HepG2 (cell line): ENCODE results near the gene CAMKK1. TPM values are rescaled to one million over a fixed set of nuclear protein-coding genes. Genes with fewer than 3 reads are reported as not detected.
A peak's percentile ranks its signal among the peaks of the same experiment; 100 is the strongest.

ENCODE experiments used
- CBX2 ChIP-seq, 2 experiments: fragments of 200-600 bp in 1 of 2; sonication (generic); formaldehyde crosslinking in 1 of 2; IDR thresholded peaks; 2 replicates each; pipeline versions ENCODE4 v1.7.0 to v1.8.1; 2018 to 2022; ENCODE audit warnings: low read depth in 2 of 2, low read length in 1 of 2, mild to moderate bottlenecking in 1 of 2, missing genetic modification reagents in 1 of 2
- CSRNP2 ChIP-seq: sonication (generic); formaldehyde crosslinking; conservative IDR thresholded peaks from 2 replicates; pipeline ENCODE4 v1.8.0; 2022; ENCODE audit warnings: low read depth, missing genetic modification reagents
- ELK4 ChIP-seq: sonication (generic); formaldehyde crosslinking; IDR thresholded peaks from 2 replicates; pipeline ENCODE4 v1.9.0; 2021; ENCODE audit warnings: missing genetic modification reagents, borderline replicate concordance
- IRF2 ChIP-seq: IDR thresholded peaks from 2 replicates; pipeline ENCODE4 v1.6.1; 2018; ENCODE audit warnings: missing genetic modification reagents, missing compliant biosample characterization
- JARID2 ChIP-seq: sonication (generic); formaldehyde crosslinking; IDR thresholded peaks from 2 replicates; pipeline ENCODE4 v1.8.1; 2023; ENCODE audit warnings: missing genetic modification reagents, inconsistent platforms; ENCODE audit not compliant: insufficient replicate concordance
- PAXIP1 ChIP-seq: sonication (generic); formaldehyde crosslinking; conservative IDR thresholded peaks from 2 replicates; pipeline ENCODE4 v1.4.0; 2020; ENCODE audit warnings: mild to moderate bottlenecking, missing genetic modification reagents, moderate library complexity
- RBFOX2 ChIP-seq: fragments of 200-400 bp; formaldehyde crosslinking; IDR thresholded peaks from 2 replicates; pipeline ENCODE4 v1.6.1; 2017; ENCODE audit warnings: low read depth, mild to moderate bottlenecking, low read length
- RFX3 ChIP-seq: IDR thresholded peaks from 2 replicates; pipeline ENCODE4 v1.6.1; 2016; ENCODE audit warnings: missing biosample characterization, missing genetic modification reagents
- RXRA ChIP-seq: sonication (generic); formaldehyde crosslinking; IDR thresholded peaks from 2 replicates; pipeline ENCODE4 v1.5.1; 2020; ENCODE audit warnings: missing genetic modification reagents
- SOX6 ChIP-seq, 2 experiments: fragments of 450-650 bp in 1 of 2; sonication (generic) in 1 of 2; formaldehyde crosslinking in 1 of 2; IDR thresholded peaks; 2 replicates each; pipeline versions ENCODE4 v1.4.0 to v1.6.1; 2017 to 2020; ENCODE audit warnings: antibody characterized with exemption in 1 of 2, mild to moderate bottlenecking in 1 of 2, missing genetic modification reagents in 1 of 2
- ZNF142 ChIP-seq: sonication (generic); formaldehyde crosslinking; IDR thresholded peaks from 2 replicates; pipeline ENCODE4 v1.4.0; 2020; ENCODE audit warnings: missing genetic modification reagents
- ZNF30 ChIP-seq: sonication (generic); formaldehyde crosslinking; IDR thresholded peaks from 2 replicates; pipeline ENCODE4 v1.5.0; 2020; ENCODE audit warnings: mild to moderate bottlenecking, missing genetic modification reagents
- ZNF484 ChIP-seq: sonication (generic); formaldehyde crosslinking; IDR thresholded peaks from 2 replicates; pipeline ENCODE4 v1.5.1; 2020; ENCODE audit warnings: mild to moderate bottlenecking, low read depth, missing genetic modification reagents, borderline replicate concordance
- ZNF569 ChIP-seq: sonication (generic); formaldehyde crosslinking; IDR thresholded peaks from 2 replicates; pipeline ENCODE4 v1.5.0; 2020; ENCODE audit warnings: mild to moderate bottlenecking, missing genetic modification reagents, moderate library complexity, borderline replicate concordance
- ZNF784 ChIP-seq: sonication (generic); formaldehyde crosslinking; IDR thresholded peaks from 2 replicates; pipeline ENCODE4 v1.5.1; 2020; ENCODE audit warnings: missing genetic modification reagents, mild to moderate bottlenecking, borderline replicate concordance
- polyA plus RNA-seq, 8 experiments: library from polyadenylated mRNA; depleted of rRNA in 3 of 8; stranded (reverse) in 7 of 8; unstranded in 1 of 8; fragments of >200 nt; fragmentation: Illumina TruSeq in 4 of 8; extraction: Trizol in 4 of 8; gene quantifications; 2 replicates each; pipeline versions ENCODE4 v1.2.1 to v1.2.3, GENCODE V29; 2011 to 2016; ENCODE audit warnings: low read depth in 4 of 8, missing spikeins in 1 of 8, mixed read lengths in 1 of 8; ENCODE audit not compliant: insufficient read depth in 1 of 8
- total RNA-seq, 5 experiments: library from RNA; depleted of rRNA; stranded (reverse); fragments of >200 nt; fragmentation: Illumina TruSeq; extraction: Trizol; gene quantifications; 2 replicates each; pipeline ENCODE4 v1.2.3, GENCODE V29; 2016; ENCODE audit warnings: low read depth in 1 of 5

Gene CAMKK1
- total and polyA plus RNA-seq, 2 of the 13 experiments (the other 11 are each of a cell fraction or from before 2014, with no cell fraction given): 1.5 to 1.6 TPM

- TF ChIP-seq ZNF30 (CRISPR knock-in tag) (no peak), RBFOX2 (no peak), ZNF484 (no peak), JARID2 (no peak), ZNF569 (CRISPR knock-in tag) (no peak), CSRNP2 (CRISPR knock-in tag) (no peak), SOX6 (IDR thresholded peaks at IDR 0.05) (no peak), SOX6 (CRISPR knock-in tag; IDR thresholded peaks at IDR 0.05) (no peak), CBX2 (IDR thresholded peaks at IDR 0.05; ENCODE audit: low read depth, low read length) (no peak), CBX2 (CRISPR knock-in tag; IDR thresholded peaks at IDR 0.05; ENCODE audit: low read depth) (no peak), ELK4 (CRISPR knock-in tag) (no peak), RFX3 (CRISPR knock-in tag) (no peak), ZNF784 (no peak), ZNF142 (CRISPR knock-in tag) (no peak), RXRA (peak; percentile 41; the same call in 1 of the 2 replicates), IRF2 (CRISPR knock-in tag) (0 out of 2 replicates have a peak, but pooled peaks have one; percentile 49), PAXIP1 (CRISPR knock-in tag) (no peak)
These were observed 42.3 kb upstream of the CAMKK1 start (continued) for GRCh38 chr17:3935140-3935542.
